Esophagus muscularis mucosa (tissue), 4 donors: ENCODE data around the gene SLC50A1. TPM values are rescaled to one million over a fixed set of nuclear protein-coding genes. Genes with fewer than 3 reads are reported as not detected.

ENCODE experiments used
- DNase-seq: peaks from one replicate; pipeline ENCODE4 v3.0.0-alpha.2; 2017; ENCODE audit errors: extremely low spot score
- H3K27ac ChIP-seq, 4 donors: fragments of 200-600 bp; sonication (generic); replicated peaks in 1 of 4; 1 replicate in 3 of 4; 2 replicates in 1 of 4; pipeline ENCODE4 v1.5.1; 2016 to 2019; ENCODE audit warnings: mild to moderate bottlenecking in 1 of 4
- H3K27me3 ChIP-seq, 4 donors: fragments of 200-600 bp; sonication (generic); one replicate each; pipeline versions ENCODE4 v1.5.1 to v1.6.0; 2016 to 2019
- H3K36me3 ChIP-seq, 4 donors: fragments of 200-600 bp; sonication (generic); one replicate each; pipeline ENCODE4 v1.5.1; 2016 to 2019
- H3K4me1 ChIP-seq, 4 donors: fragments of 200-600 bp; sonication (generic); one replicate each; pipeline ENCODE4 v1.5.1; 2016 to 2019
- H3K4me3 ChIP-seq, 4 donors: fragments of 200-600 bp; sonication (generic); 1 replicate in 2 of 4; 2 replicates in 2 of 4; pipeline ENCODE4 v1.5.1; 2016 to 2019; ENCODE audit warnings: mild to moderate bottlenecking in 4 of 4, moderate library complexity in 1 of 4
- H3K9me3 ChIP-seq, 4 donors: fragments of 200-600 bp; sonication (generic); 1 replicate in 3 of 4; 2 replicates in 1 of 4; pipeline ENCODE4 v1.5.1; 2016 to 2019
- CTCF ChIP-seq, 3 experiments: fragments of 200-600 bp in 2 of 3; fragments of 450-650 bp in 1 of 3; sonication (generic) in 2 of 3; IDR thresholded peaks; one replicate each; pipeline ENCODE4 v1.5.1; 2017 to 2019; ENCODE audit warnings: antibody characterized with exemption in 3 of 3, mild to moderate bottlenecking in 2 of 3, moderate library complexity in 1 of 3
- EP300 ChIP-seq: sonication (generic); formaldehyde crosslinking; IDR thresholded peaks from one replicate; pipeline ENCODE4 v1.6.1; 2017; ENCODE audit warnings: antibody characterized with exemption
- POLR2A ChIP-seq: fragments of 450-650 bp; IDR thresholded peaks from one replicate; pipeline ENCODE4 v1.6.1; 2017; ENCODE audit warnings: antibody characterized with exemption, moderate library complexity, mild to moderate bottlenecking, low read depth
- POLR2AphosphoS5 ChIP-seq, 2 donors: sonication (generic); formaldehyde crosslinking; IDR thresholded peaks; one replicate each; pipeline ENCODE4 v1.6.1; 2017; ENCODE audit warnings: antibody characterized with exemption in 2 of 2
- WGBS: methylation state at CpG from one replicate; pipeline ENCODE4 v1.1.5; 2018; 5-methylcytosine and 5-hydroxymethylcytosine counted together
- intact Hi-C: fragments of 100-400 bp; cut with DNase I; formaldehyde crosslinking; loops from one replicate; pipeline ENCODE4 v1.15.1; 2023
- total RNA-seq, 4 donors: library from RNA; depleted of rRNA; stranded (reverse); fragments of >200 nt; gene quantifications; one replicate each; pipeline versions ENCODE4 v1.1.0 to v1.2.1, GENCODE V29; 2016

SLC50A1 gene
- total RNA-seq, 4 donors from 2014 or later = 13.3 to 18.7 (median 15.2) TPM

- Histone ChIP-seq H3K4me3 (peak overlapping the region; percentile 71 to 90 (median 84)), H3K27me3 (peaks cover 0 to 24% (median 14%) of the 10 kb centered on the region in 4 donors), H3K36me3 (peaks cover 0 to 26% (median 23%) of the 10 kb centered on the region in 4 donors), H3K4me1 (peaks cover 33 to 65% (median 49%) of the 10 kb centered on the region in 4 donors), H3K27ac (peak overlapping the region; percentile 91 to 97 (median 94)), H3K9me3 (no peaks in the 10 kb centered on the region)
- TF ChIP-seq POLR2AphosphoS5 (IDR thresholded peaks at IDR 0.05) = no peak
- TF ChIP-seq POLR2A = no peak
- no peak for TF ChIP-seq CTCF (IDR thresholded peaks at IDR 0.05)
- TF ChIP-seq EP300 = no peak
- intact Hi-C loops = loop anchor here (5.0 kb wide), 1 partner anchor 45 kb away; the partner anchor contains the start of gene EFNA1
- peak; percentile 53 for DNase-seq
- WGBS = 37% methylated on average over 8 of the region's 8 CpGs
Observed at GRCh38 chr1:155171836-155172731, 36.4 kb downstream of the SLC50A1 start.

- Histone ChIP-seq H3K36me3 (peaks cover 0 to 26% (median 23%) of the 10 kb centered on the region in 4 donors), H3K4me1 (peaks cover 26 to 61% (median 44%) of the 10 kb centered on the region in 4 donors), H3K9me3 (no peaks in the 10 kb centered on the region), H3K27ac (peak within 1 kb of the TSS; percentile 91 to 97 (median 94)), H3K27me3 (peaks cover 0 to 24% (median 14%) of the 10 kb centered on the region in 4 donors), H3K4me3 (peak within 1 kb of the TSS; percentile 71 to 90 (median 84))
- under 1% methylated on average over 21 of the region's 57 CpGs for WGBS
- TF ChIP-seq EP300 (no peak), POLR2A (peak; percentile 54), POLR2AphosphoS5 (IDR thresholded peaks at IDR 0.05) (peak; percentile 93 to 98), CTCF (IDR thresholded peaks at IDR 0.05) (peak; percentile 94 to 99 (median 96))
- DNase-seq = peak; percentile 97
- intact Hi-C loops = loop anchor here (5.0 kb wide), 1 partner anchor 46 kb away; the partner anchor contains the start of gene EFNA1
Observed at GRCh38 chr1:155172732-155173477, 37.3 kb downstream of the SLC50A1 start, which contains the start of gene KRTCAP2. Gene KRTCAP2 (minus strand): TSS chr1:155173304. CDS start chr1:155173224, 80 bp downstream.

GRCh38 chr1:155173478-155174323 lies 38.0 kb downstream of the SLC50A1 start, which contains the start of gene TRIM46:
Gene TRIM46 (plus strand): TSS chr1:155173849. CDS start chr1:155173967, 118 bp downstream.
- Histone ChIP-seq H3K36me3 (peaks cover 0 to 24% (median 22%) of the 10 kb centered on the region in 4 donors), H3K4me1 (peaks cover 26 to 57% (median 39%) of the 10 kb centered on the region in 4 donors), H3K4me3 (peak within 1 kb of the TSS; percentile 71 to 90 (median 84)), H3K27ac (peak within 1 kb of the TSS; percentile 91 to 97 (median 94)), H3K9me3 (no peaks in the 10 kb centered on the region), H3K27me3 (peaks cover 0 to 24% (median 14%) of the 10 kb centered on the region in 4 donors)
- intact Hi-C loops = loop anchor here (5.0 kb wide), 1 partner anchor 46 kb away; the partner anchor contains the start of gene EFNA1
- peak; percentile 55 for DNase-seq
- TF ChIP-seq EP300 (no peak), CTCF (IDR thresholded peaks at IDR 0.05) (peak in 1 of 3 experiments; percentile 12)
- WGBS = 3% methylated on average over 31 of the region's 38 CpGs
